ENCODE measurements around the gene C1orf141. TPM values are rescaled to one million over a fixed set of nuclear protein-coding genes. Genes with fewer than 3 reads are reported as not detected.

C1orf141 gene
- total and polyA plus RNA-seq, 2 donors (not counting 1 experiment from before 2014, with no cell fraction given), result not detected

- Histone ChIP-seq H3K9ac (ENCODE audit: low read length) (no peak overlapping the region), H3K4me3 (ENCODE audit: control extremely low read depth in 1 of 5, extremely low read depth in 1 of 5, insufficient read depth in 1 of 5, low read depth in 2 of 5, low read length in 4 of 5) (no peak overlapping the region), H2AFZ (ENCODE audit: insufficient read depth, low read depth, low read length, poor library complexity, severe bottlenecking) (no peak overlapping the region), H4K20me1 (ENCODE audit: control insufficient read depth, insufficient read depth, low read length, poor library complexity, severe bottlenecking) (no peaks in the 10 kb centered on the region), H3K9me3 (ENCODE audit: control extremely low read depth in 1 of 3, control insufficient read depth in 2 of 3, insufficient read depth in 1 of 3, low read length in 2 of 3) (no peaks in the 10 kb centered on the region), H3K36me3 (replicated peaks in 1 of 2; ENCODE audit: control extremely low read depth in 1 of 2, control insufficient read depth in 1 of 2, extremely low read depth in 1 of 2, insufficient read depth in 2 of 2, low read length in 1 of 2) (no peaks in the 10 kb centered on the region), H3K79me2 (ENCODE audit: control insufficient read depth, insufficient read depth, low read length) (no peaks in the 10 kb centered on the region), H3K27me3 (replicated peaks in 1 of 4; ENCODE audit: control extremely low read depth in 1 of 4, control insufficient read depth in 3 of 4, insufficient read depth in 4 of 4, low read length in 3 of 4) (peaks cover 0 to under 1% (median 0%) of the 10 kb centered on the region in 4 experiments), H3K4me1 (ENCODE audit: control insufficient read depth in 2 of 2, insufficient read depth in 2 of 2, low read length in 2 of 2) (no peaks in the 10 kb centered on the region), H3K27ac (ENCODE audit: low read length in 2 of 2) (no peak overlapping the region), H3K4me2 (replicated peaks; ENCODE audit: low read depth, low read length, poor library complexity, severe bottlenecking) (no peak overlapping the region)
- H3K9me3 Mint-ChIP-seq (ENCODE audit: insufficient read depth), result no peaks in the 10 kb centered on the region
- peaks cover 3% of the 10 kb centered on the region for H3K4me1 Mint-ChIP-seq
- peaks cover 2% of the 10 kb centered on the region for H3K27me3 Mint-ChIP-seq
- ChIA-PET CTCF (no interaction called here), POLR2A (no interaction called here)
- H3K27ac Mint-ChIP-seq, result no peak overlapping the region
- WGBS (ENCODE audit: insufficient coverage), result no CpG with 5 or more reads among the region's 2 CpGs
- no peak for ATAC-seq (ENCODE audit: low read depth)
- intact Hi-C loops (cut with micrococcal nuclease), result no loop called here
- no peak overlapping the region for H3K4me3 Mint-ChIP-seq
- DNase-seq, result no peak
- TF ChIP-seq EZH2 (IDR thresholded peaks at IDR 0.05; ENCODE audit: borderline replicate concordance, insufficient read depth, low read depth, low read length, poor library complexity, severe bottlenecking), result no peak
- no peak for TF ChIP-seq CTCF (IDR thresholded peaks at IDR 0.05)
Observed at GRCh38 chr1:67140460-67140859, 5.7 kb upstream of the C1orf141 start.

DNA sequence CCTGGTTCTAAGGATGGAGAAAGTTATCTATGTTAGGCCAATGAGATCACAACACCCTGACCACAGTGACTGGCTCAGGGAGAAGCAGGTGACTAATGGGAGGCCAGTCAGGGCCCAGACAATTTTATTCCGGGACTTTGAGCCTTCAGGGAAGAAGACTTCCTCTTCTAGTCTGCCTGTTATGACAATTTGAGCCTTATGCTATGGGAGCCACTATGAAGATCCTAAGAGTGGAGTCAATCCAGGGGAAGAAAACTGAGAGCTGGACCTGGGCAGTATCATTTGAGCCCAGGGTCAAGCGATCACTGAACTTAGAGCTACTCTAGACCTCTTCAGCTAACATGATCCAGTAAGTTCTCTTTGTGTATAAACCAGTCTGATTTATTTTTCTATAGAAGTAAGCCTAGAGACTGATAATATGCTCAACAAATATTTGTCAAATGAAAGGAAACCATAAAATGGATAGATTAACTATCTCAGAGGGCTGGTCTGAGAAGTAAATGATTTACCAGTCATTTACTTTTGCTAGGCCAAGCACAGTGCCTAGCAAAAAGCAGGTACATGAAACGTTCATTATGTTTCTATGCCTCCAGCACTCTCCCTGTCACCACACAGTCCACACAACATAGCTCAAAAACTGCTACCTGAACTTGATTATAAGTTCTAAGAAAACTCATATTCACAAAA is 4.2 kb upstream of the C1orf141 start:
- intact Hi-C loops (cut with micrococcal nuclease), result no loop called here
- no peaks in the 10 kb centered on the region for H3K9me3 Mint-ChIP-seq (ENCODE audit: insufficient read depth)
- H3K9ac ChIP-seq (ENCODE audit: low read length), result no peak overlapping the region
- peaks cover 3% of the 10 kb centered on the region for H3K27me3 Mint-ChIP-seq
- no peak overlapping the region for H3K27ac Mint-ChIP-seq
- no peaks in the 10 kb centered on the region for H4K20me1 ChIP-seq (ENCODE audit: control insufficient read depth, insufficient read depth, low read length, poor library complexity, severe bottlenecking)
- H3K4me1 Mint-ChIP-seq, result peaks cover 6% of the 10 kb centered on the region
- TF ChIP-seq CTCF (IDR thresholded peaks at IDR 0.05), result no peak
- no peak for TF ChIP-seq EZH2 (IDR thresholded peaks at IDR 0.05; ENCODE audit: borderline replicate concordance, insufficient read depth, low read depth, low read length, poor library complexity, severe bottlenecking)
- H3K36me3 ChIP-seq (replicated peaks in 1 of 2; ENCODE audit: control extremely low read depth in 1 of 2, control insufficient read depth in 1 of 2, extremely low read depth in 1 of 2, insufficient read depth in 2 of 2, low read length in 1 of 2), result no peaks in the 10 kb centered on the region
- H2AFZ ChIP-seq (ENCODE audit: insufficient read depth, low read depth, low read length, poor library complexity, severe bottlenecking), result no peak overlapping the region
- peaks cover 0 to 4% (median 0%) of the 10 kb centered on the region in 3 donors for H3K9me3 ChIP-seq (ENCODE audit: control extremely low read depth in 1 of 3, control insufficient read depth in 2 of 3, insufficient read depth in 1 of 3, low read length in 2 of 3)
- DNase-seq (no peak), ATAC-seq (ENCODE audit: low read depth) (no peak)
- H3K4me3 Mint-ChIP-seq, result no peak overlapping the region
- peaks cover 0 to 10% (median 2%) of the 10 kb centered on the region in 4 experiments for H3K27me3 ChIP-seq (replicated peaks in 1 of 4; ENCODE audit: control extremely low read depth in 1 of 4, control insufficient read depth in 3 of 4, insufficient read depth in 4 of 4, low read length in 3 of 4)
- H3K27ac ChIP-seq (ENCODE audit: low read length in 2 of 2), result no peak overlapping the region
- ChIA-PET POLR2A (no interaction called here), CTCF (interaction anchor here (1.1 kb wide), 1 partner anchor 10 kb away, joined by 3 read pairs; no protein-coding TSS in a partner anchor)
- peaks cover 6 to 8% of the 10 kb centered on the region in 2 donors for H3K4me1 ChIP-seq (ENCODE audit: control insufficient read depth in 2 of 2, insufficient read depth in 2 of 2, low read length in 2 of 2)
- H3K79me2 ChIP-seq (ENCODE audit: control insufficient read depth, insufficient read depth, low read length), result no peaks in the 10 kb centered on the region
- no peak overlapping the region for H3K4me2 ChIP-seq (replicated peaks; ENCODE audit: low read depth, low read length, poor library complexity, severe bottlenecking)
- no peak overlapping the region for H3K4me3 ChIP-seq (ENCODE audit: control extremely low read depth in 1 of 5, extremely low read depth in 1 of 5, insufficient read depth in 1 of 5, low read depth in 2 of 5, low read length in 4 of 5)
- 94% methylated on average over 2 of the region's 3 CpGs for WGBS (ENCODE audit: insufficient coverage)

Measured in B cell (primary cell).